NOMO-1 (cell line): Measurements from ENCODE around the gene CAPN9.
A peak's percentile ranks its signal among the peaks of the same experiment; 100 is the strongest.

Source experiments
- DNase-seq, 2 experiments: peaks; one replicate each; lab custom pipeline; 2025; ENCODE audit not compliant: unreplicated experiment in 2 of 2; lab: John Stamatoyannopoulos, UW

The CAPN9 gene

GRCh38 chr1:230794431-230794830, 47.2 kb downstream of the CAPN9 start:
- DNase-seq, result no peak

GRCh38 chr1:230794871-230795605, 47.9 kb downstream of the CAPN9 start:
- DNase-seq, result no peak

- no peak for DNase-seq
These were observed 49.4 kb downstream of the CAPN9 start for GRCh38 chr1:230796626-230797025.

GRCh38 chr1:230797376-230797920, 50.3 kb downstream of the CAPN9 start:
- DNase-seq, result no peak

- peak; percentile 3 to 9 for DNase-seq
These were observed 50.8 kb downstream of the CAPN9 start for GRCh38 chr1:230797942-230798365.

GRCh38 chr1:230798491-230798890, 51.3 kb downstream of the CAPN9 start:
- no peak for DNase-seq

GRCh38 chr1:230800891-230801840, 54.0 kb downstream of the CAPN9 start:
- no peak for DNase-seq

GRCh38 chr1:230804396-230804795, 57.2 kb downstream of the CAPN9 start:
- DNase-seq, result no peak

- no peak for DNase-seq
These were observed 59.4 kb downstream of the CAPN9 start for GRCh38 chr1:230806552-230806951.

GRCh38 chr1:230807029-230807428, 59.8 kb downstream of the CAPN9 start:
- DNase-seq, result no peak

- no peak for DNase-seq
These were observed 60.5 kb downstream of the CAPN9 start for GRCh38 chr1:230807561-230808280.

- no peak for DNase-seq
These were observed 61.2 kb downstream of the CAPN9 start for GRCh38 chr1:230808281-230808872.

GRCh38 chr1:230809256-230809990, 62.2 kb downstream of the CAPN9 start:
- no peak for DNase-seq

- DNase-seq, result no peak
These were observed 65.4 kb downstream of the CAPN9 start for GRCh38 chr1:230812568-230812967.

- no peak for DNase-seq
These were observed 67.9 kb downstream of the CAPN9 start for GRCh38 chr1:230814949-230815692.

- no peak for DNase-seq
These were observed 68.8 kb downstream of the CAPN9 start for GRCh38 chr1:230816018-230816417.

- no peak for DNase-seq
These were observed 71.2 kb downstream of the CAPN9 start for GRCh38 chr1:230818367-230818766.

GRCh38 chr1:230818901-230819300, 71.7 kb downstream of the CAPN9 start:
- DNase-seq, result no peak

GRCh38 chr1:230819976-230820375, 72.8 kb downstream of the CAPN9 start:
- DNase-seq, result no peak
